HFFc6 (cell line): ENCODE results near the gene MYO1D. TPM values are rescaled to one million over a fixed set of nuclear protein-coding genes. Genes with fewer than 3 reads are reported as not detected.

ENCODE experiments used
- DNase-seq: peaks from one replicate; pipeline ENCODE4 v3.0.0-alpha.2; 2018
- H3K27ac Mint-ChIP-seq: 2 replicates; pipeline ENCODE4 v1.8.0; 2020; ENCODE audit warnings: mild to moderate bottlenecking, mixed read lengths
- H3K27me3 Mint-ChIP-seq: 2 replicates; pipeline ENCODE4 v1.8.0; 2021; ENCODE audit warnings: mild to moderate bottlenecking, moderate library complexity, mixed read lengths; ENCODE audit not compliant: insufficient read depth
- H3K36me3 Mint-ChIP-seq: 2 replicates; pipeline ENCODE4 v1.8.0; 2021; ENCODE audit warnings: low read depth, mixed read lengths
- H3K4me1 Mint-ChIP-seq: 2 replicates; pipeline ENCODE4 v1.8.0; 2020; ENCODE audit warnings: low read depth, mixed read lengths
- H3K4me3 Mint-ChIP-seq: 2 replicates; pipeline ENCODE4 v1.8.0; 2020; ENCODE audit warnings: mild to moderate bottlenecking, moderate library complexity, mixed read lengths
- H3K9me3 Mint-ChIP-seq: 2 replicates; pipeline ENCODE4 v1.8.0; 2020; ENCODE audit warnings: mild to moderate bottlenecking, mixed read lengths
- CTCF ChIP-seq: fragments of 200-600 bp; sonication (generic); IDR thresholded peaks from 2 replicates; pipeline ENCODE4 v1.5.0; 2021; ENCODE audit warnings: antibody characterized with exemption, mild to moderate bottlenecking
- total RNA-seq, 6 experiments: library from RNA; stranded (reverse); fragmentation: NEBNext Ultra II Directional; extraction: Animal tissue kit (Norgen Biotek cat#: 25700); gene quantifications; 2 replicates in 1 of 6; 3 replicates in 5 of 6; pipeline ENCODE4 v1.2.3, GENCODE V29; 2021

Gene MYO1D
- total RNA-seq, 6 experiments from 2014 or later, result 3.8 to 28.8 (median 4.8) TPM

- Mint-ChIP-seq H3K27me3 (no peaks in the 10 kb centered on the region), H3K36me3 (peaks cover 5% of the 10 kb centered on the region; the same call in 1 of the 2 replicates), H3K9me3 (peaks cover 4% of the 10 kb centered on the region; the same call in 1 of the 2 replicates), H3K4me1 (no peaks in the 10 kb centered on the region), H3K27ac (no peak overlapping the region), H3K4me3 (no peak overlapping the region)
- DNase-seq, result no peak
- TF ChIP-seq CTCF, result no peak
These were observed 144.7 kb downstream of the MYO1D start for GRCh38 chr17:32732296-32732642.

- H3K27me3 Mint-ChIP-seq, result no peaks in the 10 kb centered on the region
- peaks cover 5% of the 10 kb centered on the region; the same call in 1 of the 2 replicates for H3K36me3 Mint-ChIP-seq
These were observed 145.2 kb downstream of the MYO1D start for GRCh38 chr17:32731556-32732295.

GRCh38 chr17:32727681-32728080 is 149.2 kb downstream of the MYO1D start:
- H3K4me1 Mint-ChIP-seq, result no peaks in the 10 kb centered on the region
- no peak overlapping the region for H3K4me3 Mint-ChIP-seq
- no peaks in the 10 kb centered on the region for H3K27me3 Mint-ChIP-seq
- H3K9me3 Mint-ChIP-seq, result peaks cover 12% of the 10 kb centered on the region
- no peak overlapping the region for H3K27ac Mint-ChIP-seq
- no peak for DNase-seq
- H3K36me3 Mint-ChIP-seq, result peaks cover 13% of the 10 kb centered on the region; the same call in 1 of the 2 replicates
- no peak for TF ChIP-seq CTCF

More at GRCh38 chr17:32731556-32732295, 145.2 kb downstream of the MYO1D start:
- no peak overlapping the region for H3K4me3 Mint-ChIP-seq
- TF ChIP-seq CTCF, result no peak
- H3K27ac Mint-ChIP-seq, result no peak overlapping the region
- no peak for DNase-seq
- peaks cover 4% of the 10 kb centered on the region; the same call in 1 of the 2 replicates for H3K9me3 Mint-ChIP-seq
- no peaks in the 10 kb centered on the region for H3K4me1 Mint-ChIP-seq

- no peak for DNase-seq
- Mint-ChIP-seq H3K4me3 (no peak overlapping the region), H3K9me3 (peaks cover 7% of the 10 kb centered on the region; the same call in 1 of the 2 replicates), H3K36me3 (peaks cover 9% of the 10 kb centered on the region; the same call in 1 of the 2 replicates), H3K27me3 (no peaks in the 10 kb centered on the region), H3K27ac (no peak overlapping the region), H3K4me1 (no peaks in the 10 kb centered on the region)
- TF ChIP-seq CTCF, result no peak
These were observed 151.2 kb downstream of the MYO1D start for GRCh38 chr17:32725697-32726096.

- Mint-ChIP-seq H3K4me1 (no peaks in the 10 kb centered on the region), H3K9me3 (peaks cover 7% of the 10 kb centered on the region; the same call in 1 of the 2 replicates), H3K27me3 (no peaks in the 10 kb centered on the region), H3K36me3 (peaks cover 9% of the 10 kb centered on the region; the same call in 1 of the 2 replicates), H3K27ac (no peak overlapping the region; the same call in 1 of the 2 replicates), H3K4me3 (no peak overlapping the region)
- TF ChIP-seq CTCF, result no peak
- DNase-seq, result no peak
These were observed 153.5 kb downstream of the MYO1D start for GRCh38 chr17:32723310-32723955.
